Measurements from ENCODE around the gene EPHA5. TPM values are rescaled to one million over a fixed set of nuclear protein-coding genes. Genes with fewer than 3 reads are reported as not detected.

Gene EPHA5
- total RNA-seq, 1 experiment from 2014 or later, result 0.04 TPM

DNA sequence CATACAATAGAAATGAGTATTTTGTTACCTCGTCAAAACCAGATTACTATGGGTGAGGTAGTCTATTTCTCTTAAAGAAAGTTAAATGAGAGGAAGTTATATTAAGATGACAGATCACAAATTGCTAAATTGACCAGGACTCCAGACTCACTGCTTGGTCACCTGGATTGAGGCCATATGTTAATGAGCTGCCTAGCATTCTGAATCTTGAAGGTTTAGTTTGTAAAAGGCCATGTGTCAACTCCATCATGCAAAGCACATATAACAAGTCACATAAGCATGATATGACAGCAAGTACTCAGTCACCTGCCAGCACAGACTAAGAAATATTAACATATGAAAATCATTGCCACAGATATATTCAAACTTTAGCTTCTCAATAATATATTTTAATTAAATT is 72.6 kb downstream of the EPHA5 start (continued):
- TF ChIP-seq, protein P1, sequence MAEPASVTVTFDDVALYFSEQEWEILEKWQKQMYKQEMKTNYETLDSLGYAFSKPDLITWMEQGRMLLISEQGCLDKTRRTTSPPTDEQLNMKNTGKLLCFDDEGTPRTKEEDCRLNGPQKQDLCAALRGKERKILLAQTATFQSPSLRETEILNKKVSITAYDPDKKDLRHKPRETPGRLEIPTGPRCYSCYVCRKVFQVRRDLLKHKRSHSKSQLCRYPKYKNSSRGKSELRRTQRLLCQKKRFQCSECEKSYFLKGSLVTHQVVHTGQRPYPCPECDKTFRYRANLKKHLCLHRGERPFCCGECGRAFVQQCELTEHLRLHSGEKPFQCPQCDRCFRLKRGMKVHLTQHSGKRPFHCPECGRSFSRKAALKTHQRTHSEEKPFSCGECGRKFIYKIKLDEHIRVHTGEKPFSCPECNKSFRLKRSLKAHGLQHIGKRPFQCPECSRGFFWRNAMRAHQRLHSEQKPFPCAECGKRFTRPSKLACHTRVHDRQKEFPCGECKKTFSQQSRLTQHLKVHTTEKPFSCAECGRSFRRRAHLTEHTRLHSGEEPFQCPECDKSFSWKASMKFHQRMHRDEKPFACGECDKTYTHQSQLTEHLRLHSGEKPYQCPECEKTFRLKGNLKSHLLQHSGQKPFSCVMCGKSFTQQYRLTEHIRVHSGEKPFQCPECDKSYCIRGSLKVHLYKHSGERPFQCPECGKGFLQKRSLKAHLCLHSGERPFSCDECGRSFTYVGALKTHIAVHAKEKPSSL (CRISPR knock-in tag; conservative IDR thresholded peaks at IDR 0.05), result no peak
- TF ChIP-seq, protein P2, sequence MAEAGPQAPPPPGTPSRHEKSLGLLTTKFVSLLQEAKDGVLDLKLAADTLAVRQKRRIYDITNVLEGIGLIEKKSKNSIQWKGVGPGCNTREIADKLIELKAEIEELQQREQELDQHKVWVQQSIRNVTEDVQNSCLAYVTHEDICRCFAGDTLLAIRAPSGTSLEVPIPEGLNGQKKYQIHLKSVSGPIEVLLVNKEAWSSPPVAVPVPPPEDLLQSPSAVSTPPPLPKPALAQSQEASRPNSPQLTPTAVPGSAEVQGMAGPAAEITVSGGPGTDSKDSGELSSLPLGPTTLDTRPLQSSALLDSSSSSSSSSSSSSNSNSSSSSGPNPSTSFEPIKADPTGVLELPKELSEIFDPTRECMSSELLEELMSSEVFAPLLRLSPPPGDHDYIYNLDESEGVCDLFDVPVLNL (CRISPR knock-in tag; IDR thresholded peaks at IDR 0.05; ENCODE audit: borderline replicate concordance, low read depth), result no peak
- no peak for TF ChIP-seq ATF1 (CRISPR knock-in tag; IDR thresholded peaks at IDR 0.05)
- TF ChIP-seq NR2C2 (CRISPR knock-in tag; IDR thresholded peaks at IDR 0.05), result no peak
- no peak for TF ChIP-seq JUN (CRISPR knock-in tag; IDR thresholded peaks at IDR 0.05)
- TF ChIP-seq TEAD4 (CRISPR knock-in tag; IDR thresholded peaks at IDR 0.05), result no peak
- TF ChIP-seq NFE2L1 (CRISPR knock-in tag; IDR thresholded peaks at IDR 0.05), result no peak

DNA sequence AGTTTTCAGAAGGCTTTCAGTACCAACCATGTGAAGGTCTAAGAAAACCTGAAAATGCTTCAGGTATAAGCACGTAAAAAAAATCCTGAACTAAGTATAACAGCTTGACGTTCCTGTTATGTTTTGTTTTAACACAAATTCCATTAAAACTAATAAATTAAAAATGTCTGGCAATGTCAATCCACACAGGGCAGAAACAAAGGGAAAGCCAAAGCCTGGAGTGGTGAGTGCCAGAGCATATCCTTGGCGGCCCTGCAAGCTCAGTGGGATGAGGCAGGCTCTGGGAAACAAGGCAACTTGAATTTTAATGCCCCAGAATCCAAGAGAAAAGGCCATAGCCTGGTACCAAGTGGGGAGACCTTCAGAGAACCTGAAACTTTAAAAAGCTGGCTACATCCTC is 78.2 kb downstream of the EPHA5 start:
- Mint-ChIP-seq H3K27me3 (ENCODE audit: low read depth) (no peaks in the 10 kb centered on the region), H3K36me3 (no peaks in the 10 kb centered on the region), H3K27ac (peak overlapping the region; percentile 67; the same call in 1 of the 2 replicates), H3K9me3 (no peaks in the 10 kb centered on the region), H3K4me1 (peaks cover 53% of the 10 kb centered on the region), H3K4me3 (no peak overlapping the region)
- DNase-seq (ENCODE audit: low spot score) (peak; percentile 15), ATAC-seq (peak; percentile 90)
- ChIA-PET CTCF (interaction anchor here (0.8 to 1.1 kb wide), 2 partner anchors 33 to 207 kb away, joined by 3 read pairs; no protein-coding TSS in a partner anchor), POLR2A (no interaction called here)
- TF ChIP-seq, protein P3, sequence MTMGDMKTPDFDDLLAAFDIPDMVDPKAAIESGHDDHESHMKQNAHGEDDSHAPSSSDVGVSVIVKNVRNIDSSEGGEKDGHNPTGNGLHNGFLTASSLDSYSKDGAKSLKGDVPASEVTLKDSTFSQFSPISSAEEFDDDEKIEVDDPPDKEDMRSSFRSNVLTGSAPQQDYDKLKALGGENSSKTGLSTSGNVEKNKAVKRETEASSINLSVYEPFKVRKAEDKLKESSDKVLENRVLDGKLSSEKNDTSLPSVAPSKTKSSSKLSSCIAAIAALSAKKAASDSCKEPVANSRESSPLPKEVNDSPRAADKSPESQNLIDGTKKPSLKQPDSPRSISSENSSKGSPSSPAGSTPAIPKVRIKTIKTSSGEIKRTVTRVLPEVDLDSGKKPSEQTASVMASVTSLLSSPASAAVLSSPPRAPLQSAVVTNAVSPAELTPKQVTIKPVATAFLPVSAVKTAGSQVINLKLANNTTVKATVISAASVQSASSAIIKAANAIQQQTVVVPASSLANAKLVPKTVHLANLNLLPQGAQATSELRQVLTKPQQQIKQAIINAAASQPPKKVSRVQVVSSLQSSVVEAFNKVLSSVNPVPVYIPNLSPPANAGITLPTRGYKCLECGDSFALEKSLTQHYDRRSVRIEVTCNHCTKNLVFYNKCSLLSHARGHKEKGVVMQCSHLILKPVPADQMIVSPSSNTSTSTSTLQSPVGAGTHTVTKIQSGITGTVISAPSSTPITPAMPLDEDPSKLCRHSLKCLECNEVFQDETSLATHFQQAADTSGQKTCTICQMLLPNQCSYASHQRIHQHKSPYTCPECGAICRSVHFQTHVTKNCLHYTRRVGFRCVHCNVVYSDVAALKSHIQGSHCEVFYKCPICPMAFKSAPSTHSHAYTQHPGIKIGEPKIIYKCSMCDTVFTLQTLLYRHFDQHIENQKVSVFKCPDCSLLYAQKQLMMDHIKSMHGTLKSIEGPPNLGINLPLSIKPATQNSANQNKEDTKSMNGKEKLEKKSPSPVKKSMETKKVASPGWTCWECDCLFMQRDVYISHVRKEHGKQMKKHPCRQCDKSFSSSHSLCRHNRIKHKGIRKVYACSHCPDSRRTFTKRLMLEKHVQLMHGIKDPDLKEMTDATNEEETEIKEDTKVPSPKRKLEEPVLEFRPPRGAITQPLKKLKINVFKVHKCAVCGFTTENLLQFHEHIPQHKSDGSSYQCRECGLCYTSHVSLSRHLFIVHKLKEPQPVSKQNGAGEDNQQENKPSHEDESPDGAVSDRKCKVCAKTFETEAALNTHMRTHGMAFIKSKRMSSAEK (CRISPR knock-in tag; IDR thresholded peaks at IDR 0.05; ENCODE audit: borderline replicate concordance), result no peak
- TF ChIP-seq, protein P4, sequence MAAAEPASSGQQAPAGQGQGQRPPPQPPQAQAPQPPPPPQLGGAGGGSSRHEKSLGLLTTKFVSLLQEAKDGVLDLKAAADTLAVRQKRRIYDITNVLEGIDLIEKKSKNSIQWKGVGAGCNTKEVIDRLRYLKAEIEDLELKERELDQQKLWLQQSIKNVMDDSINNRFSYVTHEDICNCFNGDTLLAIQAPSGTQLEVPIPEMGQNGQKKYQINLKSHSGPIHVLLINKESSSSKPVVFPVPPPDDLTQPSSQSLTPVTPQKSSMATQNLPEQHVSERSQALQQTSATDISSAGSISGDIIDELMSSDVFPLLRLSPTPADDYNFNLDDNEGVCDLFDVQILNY (CRISPR knock-in tag; IDR thresholded peaks at IDR 0.05), result no peak
- TF ChIP-seq ZNF317 (CRISPR knock-in tag; IDR thresholded peaks at IDR 0.05; ENCODE audit: borderline replicate concordance, low read depth) (no peak), NR1H2 (CRISPR knock-in tag; IDR thresholded peaks at IDR 0.05) (no peak), ZNF423 (CRISPR knock-in tag; IDR thresholded peaks at IDR 0.05) (no peak), OVOL2 (CRISPR knock-in tag; IDR thresholded peaks at IDR 0.05; ENCODE audit: borderline replicate concordance) (no peak), NFATC4 (CRISPR knock-in tag; IDR thresholded peaks at IDR 0.05) (no peak), RORB (CRISPR knock-in tag; IDR thresholded peaks at IDR 0.05) (no peak), ZNF396 (CRISPR knock-in tag; IDR thresholded peaks at IDR 0.05; ENCODE audit: borderline replicate concordance) (no peak), MXD4 (CRISPR knock-in tag; IDR thresholded peaks at IDR 0.05; ENCODE audit: borderline replicate concordance) (no peak), CBFB (CRISPR knock-in tag; IDR thresholded peaks at IDR 0.05; ENCODE audit: low read depth) (no peak), ZNF219 (CRISPR knock-in tag; IDR thresholded peaks at IDR 0.05; ENCODE audit: borderline replicate concordance) (no peak), HMGA2 (CRISPR knock-in tag; IDR thresholded peaks at IDR 0.05) (no peak)
- TF ChIP-seq, protein P5, sequence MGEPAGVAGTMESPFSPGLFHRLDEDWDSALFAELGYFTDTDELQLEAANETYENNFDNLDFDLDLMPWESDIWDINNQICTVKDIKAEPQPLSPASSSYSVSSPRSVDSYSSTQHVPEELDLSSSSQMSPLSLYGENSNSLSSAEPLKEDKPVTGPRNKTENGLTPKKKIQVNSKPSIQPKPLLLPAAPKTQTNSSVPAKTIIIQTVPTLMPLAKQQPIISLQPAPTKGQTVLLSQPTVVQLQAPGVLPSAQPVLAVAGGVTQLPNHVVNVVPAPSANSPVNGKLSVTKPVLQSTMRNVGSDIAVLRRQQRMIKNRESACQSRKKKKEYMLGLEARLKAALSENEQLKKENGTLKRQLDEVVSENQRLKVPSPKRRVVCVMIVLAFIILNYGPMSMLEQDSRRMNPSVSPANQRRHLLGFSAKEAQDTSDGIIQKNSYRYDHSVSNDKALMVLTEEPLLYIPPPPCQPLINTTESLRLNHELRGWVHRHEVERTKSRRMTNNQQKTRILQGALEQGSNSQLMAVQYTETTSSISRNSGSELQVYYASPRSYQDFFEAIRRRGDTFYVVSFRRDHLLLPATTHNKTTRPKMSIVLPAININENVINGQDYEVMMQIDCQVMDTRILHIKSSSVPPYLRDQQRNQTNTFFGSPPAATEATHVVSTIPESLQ (CRISPR knock-in tag; IDR thresholded peaks at IDR 0.05), result no peak
- TF ChIP-seq, protein P6, sequence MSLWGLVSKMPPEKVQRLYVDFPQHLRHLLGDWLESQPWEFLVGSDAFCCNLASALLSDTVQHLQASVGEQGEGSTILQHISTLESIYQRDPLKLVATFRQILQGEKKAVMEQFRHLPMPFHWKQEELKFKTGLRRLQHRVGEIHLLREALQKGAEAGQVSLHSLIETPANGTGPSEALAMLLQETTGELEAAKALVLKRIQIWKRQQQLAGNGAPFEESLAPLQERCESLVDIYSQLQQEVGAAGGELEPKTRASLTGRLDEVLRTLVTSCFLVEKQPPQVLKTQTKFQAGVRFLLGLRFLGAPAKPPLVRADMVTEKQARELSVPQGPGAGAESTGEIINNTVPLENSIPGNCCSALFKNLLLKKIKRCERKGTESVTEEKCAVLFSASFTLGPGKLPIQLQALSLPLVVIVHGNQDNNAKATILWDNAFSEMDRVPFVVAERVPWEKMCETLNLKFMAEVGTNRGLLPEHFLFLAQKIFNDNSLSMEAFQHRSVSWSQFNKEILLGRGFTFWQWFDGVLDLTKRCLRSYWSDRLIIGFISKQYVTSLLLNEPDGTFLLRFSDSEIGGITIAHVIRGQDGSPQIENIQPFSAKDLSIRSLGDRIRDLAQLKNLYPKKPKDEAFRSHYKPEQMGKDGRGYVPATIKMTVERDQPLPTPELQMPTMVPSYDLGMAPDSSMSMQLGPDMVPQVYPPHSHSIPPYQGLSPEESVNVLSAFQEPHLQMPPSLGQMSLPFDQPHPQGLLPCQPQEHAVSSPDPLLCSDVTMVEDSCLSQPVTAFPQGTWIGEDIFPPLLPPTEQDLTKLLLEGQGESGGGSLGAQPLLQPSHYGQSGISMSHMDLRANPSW (CRISPR knock-in tag; conservative IDR thresholded peaks at IDR 0.05; ENCODE audit: low read depth), result no peak
- TF ChIP-seq, protein P7, sequence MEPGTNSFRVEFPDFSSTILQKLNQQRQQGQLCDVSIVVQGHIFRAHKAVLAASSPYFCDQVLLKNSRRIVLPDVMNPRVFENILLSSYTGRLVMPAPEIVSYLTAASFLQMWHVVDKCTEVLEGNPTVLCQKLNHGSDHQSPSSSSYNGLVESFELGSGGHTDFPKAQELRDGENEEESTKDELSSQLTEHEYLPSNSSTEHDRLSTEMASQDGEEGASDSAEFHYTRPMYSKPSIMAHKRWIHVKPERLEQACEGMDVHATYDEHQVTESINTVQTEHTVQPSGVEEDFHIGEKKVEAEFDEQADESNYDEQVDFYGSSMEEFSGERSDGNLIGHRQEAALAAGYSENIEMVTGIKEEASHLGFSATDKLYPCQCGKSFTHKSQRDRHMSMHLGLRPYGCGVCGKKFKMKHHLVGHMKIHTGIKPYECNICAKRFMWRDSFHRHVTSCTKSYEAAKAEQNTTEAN (CRISPR knock-in tag; IDR thresholded peaks at IDR 0.05), result no peak

All from WTC11 (cell line).